ENCODE results near the gene ZBTB38.

ZBTB38 gene, protein sequence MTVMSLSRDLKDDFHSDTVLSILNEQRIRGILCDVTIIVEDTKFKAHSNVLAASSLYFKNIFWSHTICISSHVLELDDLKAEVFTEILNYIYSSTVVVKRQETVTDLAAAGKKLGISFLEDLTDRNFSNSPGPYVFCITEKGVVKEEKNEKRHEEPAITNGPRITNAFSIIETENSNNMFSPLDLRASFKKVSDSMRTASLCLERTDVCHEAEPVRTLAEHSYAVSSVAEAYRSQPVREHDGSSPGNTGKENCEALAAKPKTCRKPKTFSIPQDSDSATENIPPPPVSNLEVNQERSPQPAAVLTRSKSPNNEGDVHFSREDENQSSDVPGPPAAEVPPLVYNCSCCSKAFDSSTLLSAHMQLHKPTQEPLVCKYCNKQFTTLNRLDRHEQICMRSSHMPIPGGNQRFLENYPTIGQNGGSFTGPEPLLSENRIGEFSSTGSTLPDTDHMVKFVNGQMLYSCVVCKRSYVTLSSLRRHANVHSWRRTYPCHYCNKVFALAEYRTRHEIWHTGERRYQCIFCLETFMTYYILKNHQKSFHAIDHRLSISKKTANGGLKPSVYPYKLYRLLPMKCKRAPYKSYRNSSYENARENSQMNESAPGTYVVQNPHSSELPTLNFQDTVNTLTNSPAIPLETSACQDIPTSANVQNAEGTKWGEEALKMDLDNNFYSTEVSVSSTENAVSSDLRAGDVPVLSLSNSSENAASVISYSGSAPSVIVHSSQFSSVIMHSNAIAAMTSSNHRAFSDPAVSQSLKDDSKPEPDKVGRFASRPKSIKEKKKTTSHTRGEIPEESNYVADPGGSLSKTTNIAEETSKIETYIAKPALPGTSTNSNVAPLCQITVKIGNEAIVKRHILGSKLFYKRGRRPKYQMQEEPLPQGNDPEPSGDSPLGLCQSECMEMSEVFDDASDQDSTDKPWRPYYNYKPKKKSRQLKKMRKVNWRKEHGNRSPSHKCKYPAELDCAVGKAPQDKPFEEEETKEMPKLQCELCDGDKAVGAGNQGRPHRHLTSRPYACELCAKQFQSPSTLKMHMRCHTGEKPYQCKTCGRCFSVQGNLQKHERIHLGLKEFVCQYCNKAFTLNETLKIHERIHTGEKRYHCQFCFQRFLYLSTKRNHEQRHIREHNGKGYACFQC (N-terminal part only)

DNA sequence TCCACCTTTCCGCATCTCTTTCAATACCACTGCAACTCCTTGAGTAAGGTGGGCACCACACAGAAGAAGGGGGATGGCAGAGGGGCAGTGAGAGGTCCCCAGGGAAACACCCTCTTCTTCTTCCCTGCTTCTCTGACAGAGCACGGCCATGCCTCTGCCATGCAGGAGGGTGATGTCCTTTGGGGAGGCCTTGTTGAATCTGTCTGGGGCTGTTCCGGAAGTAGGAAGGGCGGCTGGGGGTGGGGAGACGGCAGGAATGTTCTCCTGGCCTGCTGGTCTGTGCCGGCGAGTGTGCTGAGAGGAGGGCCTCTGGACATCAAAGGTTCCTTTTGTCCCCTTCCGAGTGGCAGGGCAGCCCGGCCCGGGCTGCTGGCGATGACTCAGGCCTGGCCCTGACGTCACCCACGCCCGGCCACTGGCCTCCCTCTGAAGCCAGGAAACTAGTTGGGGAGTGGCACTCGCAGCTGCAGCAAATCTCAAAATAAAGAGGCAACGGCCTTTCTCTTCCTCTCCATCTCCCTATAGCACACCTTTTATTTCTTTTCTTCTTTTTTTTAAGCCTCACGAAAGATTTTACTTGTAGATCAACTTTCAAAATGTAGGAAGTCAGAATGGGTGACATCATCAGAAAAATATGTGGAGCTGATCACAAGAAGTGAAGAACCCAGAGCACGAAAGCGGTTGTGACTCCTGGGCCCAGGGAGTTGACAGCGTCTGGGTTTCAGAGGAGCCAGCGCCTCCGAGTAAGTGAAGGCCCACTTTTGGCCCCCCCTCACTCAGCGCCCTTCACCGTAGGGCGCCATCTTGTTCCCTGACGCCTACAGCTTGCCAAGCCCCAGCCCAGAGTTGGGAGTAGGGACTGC is at the start of gene ZBTB38:
TSS of gene ZBTB38 (plus strand) at position 443 of the 863 bp plus-strand sequence. CDS start 73,885 bp downstream, outside the sequence.
- DNase-seq (ENCODE audit: low spot score): peak; percentile 86

DNA sequence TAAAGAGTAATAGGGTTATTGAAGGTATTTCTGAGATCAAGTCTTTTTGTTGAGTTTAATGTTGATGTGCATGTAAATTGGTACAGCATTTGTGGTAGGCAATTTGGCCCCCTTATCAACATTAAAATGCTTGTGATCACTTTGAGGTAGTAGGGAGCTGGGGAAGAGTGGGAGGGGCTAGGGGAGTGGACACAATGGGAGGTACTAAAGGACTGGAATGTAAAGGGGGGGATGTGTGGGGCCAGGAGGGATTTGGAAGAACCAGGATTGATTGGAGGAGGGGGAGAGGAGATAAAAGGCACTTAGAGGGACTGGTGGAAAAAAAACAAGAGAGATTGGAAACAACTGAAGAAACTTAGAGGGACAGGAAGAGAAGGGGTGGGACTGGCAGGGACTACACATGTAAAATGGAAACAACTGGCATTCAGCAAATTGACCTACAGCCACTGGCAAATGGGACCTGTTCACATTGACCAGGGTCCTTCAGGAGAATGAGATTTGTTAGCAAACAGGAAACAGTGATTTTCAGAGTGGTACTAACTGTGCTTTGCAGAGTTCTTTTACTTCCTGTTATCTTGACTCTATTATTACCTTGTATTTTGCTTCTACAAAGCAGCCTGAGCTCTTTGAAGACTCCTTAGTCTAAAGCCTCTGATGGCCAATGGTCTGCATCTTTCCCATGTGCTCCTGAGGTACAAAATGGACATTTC is 47.8 kb upstream of the ZBTB38 start:
- no peak for DNase-seq (ENCODE audit: low spot score)

DNA sequence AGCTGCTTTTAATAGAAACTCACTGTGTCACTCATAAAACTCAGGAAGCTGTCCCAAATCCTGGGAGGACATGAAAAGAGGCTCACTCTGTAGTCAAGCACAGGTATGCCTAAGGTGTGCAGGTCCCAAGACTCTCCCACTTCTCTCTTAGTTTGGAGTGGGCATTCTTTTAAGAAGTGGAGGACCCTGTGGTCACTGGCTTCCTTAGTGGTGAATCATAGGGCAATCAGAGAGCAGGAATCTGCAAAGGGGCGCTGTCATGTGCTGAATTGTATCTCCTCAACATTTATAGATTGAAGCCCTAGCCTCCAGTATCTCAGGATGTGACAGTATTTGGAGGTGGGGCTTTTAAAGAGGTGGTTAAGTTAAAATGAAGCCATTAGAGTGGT is 47.2 kb upstream of the ZBTB38 start:
- no peak for DNase-seq (ENCODE audit: low spot score)

DNA sequence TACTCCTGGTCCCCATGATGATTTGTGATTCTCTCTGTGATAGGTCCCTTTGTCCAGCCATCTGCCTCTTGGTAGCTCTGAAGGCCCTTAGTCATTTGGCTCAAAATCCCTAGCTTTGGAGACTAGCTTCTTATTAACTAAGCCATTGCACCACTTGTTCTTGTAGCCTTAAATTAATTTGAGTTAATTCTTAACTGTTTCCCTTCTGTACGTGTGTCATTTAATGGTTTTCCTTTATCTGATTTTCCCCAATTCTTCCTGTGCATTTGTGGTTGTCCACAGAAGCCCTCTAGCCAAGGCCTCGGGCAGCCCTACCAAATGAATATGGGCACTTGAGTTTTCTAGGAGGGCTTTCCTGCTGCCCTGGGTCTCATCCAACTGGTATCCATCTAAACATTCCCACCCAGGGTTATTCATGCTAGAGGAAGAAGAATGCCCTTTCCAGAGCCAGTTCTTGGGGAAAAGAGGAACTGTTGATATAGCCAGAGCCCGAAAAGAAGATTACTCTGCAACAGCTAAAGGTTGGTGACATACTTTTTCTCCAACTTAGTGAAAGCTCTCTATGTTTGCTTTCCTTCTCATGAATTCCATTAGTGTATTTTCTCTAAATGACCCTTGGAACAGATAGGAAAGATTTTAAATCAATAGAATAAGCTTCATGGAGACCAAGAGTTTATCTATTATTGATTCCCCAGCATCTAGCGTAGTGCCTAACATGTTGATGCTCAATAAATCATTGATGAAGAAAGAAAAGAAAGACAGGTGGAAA is 44.2 kb upstream of the ZBTB38 start:
- no peak for DNase-seq (ENCODE audit: low spot score)

DNA sequence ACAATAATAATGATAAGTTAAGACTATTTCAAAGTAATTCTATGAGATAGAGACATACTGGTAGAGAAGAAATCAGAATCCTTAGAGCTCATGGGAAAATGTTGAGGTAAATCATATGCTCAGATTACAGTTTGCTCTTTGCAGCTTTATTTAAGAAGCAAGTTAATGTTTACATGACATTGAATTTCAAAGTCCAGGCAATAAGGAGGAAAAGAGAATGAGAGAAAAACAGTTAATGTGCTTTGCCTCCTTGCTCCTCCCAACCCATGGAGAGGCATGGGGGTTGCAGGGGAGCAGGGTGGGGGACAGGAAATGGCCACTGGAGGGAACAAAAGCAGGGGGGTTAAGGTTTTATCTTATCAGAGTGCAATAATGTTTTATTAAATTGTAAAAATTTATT is 42.2 kb upstream of the ZBTB38 start:
- DNase-seq (ENCODE audit: low spot score): no peak

DNA sequence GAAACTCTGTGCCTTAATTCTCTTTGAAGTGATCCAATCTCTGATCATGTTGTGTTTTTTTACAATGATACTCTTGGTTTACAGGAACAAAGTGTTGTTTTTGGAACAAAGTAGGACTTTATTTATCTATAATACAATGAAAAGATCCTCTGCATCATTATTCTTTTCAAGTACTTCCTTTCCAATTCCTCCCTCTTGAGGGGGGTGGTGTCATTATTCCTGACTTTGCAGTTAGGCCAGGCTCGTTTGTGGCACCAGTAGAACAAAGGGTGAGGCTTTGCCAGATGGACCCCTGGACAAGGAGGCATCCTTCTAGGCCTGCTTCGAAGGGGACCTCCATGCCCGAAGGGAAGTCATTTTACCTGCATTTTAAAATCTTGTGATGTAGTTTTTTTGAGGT is 41.7 kb upstream of the ZBTB38 start:
- DNase-seq (ENCODE audit: low spot score): no peak

DNA sequence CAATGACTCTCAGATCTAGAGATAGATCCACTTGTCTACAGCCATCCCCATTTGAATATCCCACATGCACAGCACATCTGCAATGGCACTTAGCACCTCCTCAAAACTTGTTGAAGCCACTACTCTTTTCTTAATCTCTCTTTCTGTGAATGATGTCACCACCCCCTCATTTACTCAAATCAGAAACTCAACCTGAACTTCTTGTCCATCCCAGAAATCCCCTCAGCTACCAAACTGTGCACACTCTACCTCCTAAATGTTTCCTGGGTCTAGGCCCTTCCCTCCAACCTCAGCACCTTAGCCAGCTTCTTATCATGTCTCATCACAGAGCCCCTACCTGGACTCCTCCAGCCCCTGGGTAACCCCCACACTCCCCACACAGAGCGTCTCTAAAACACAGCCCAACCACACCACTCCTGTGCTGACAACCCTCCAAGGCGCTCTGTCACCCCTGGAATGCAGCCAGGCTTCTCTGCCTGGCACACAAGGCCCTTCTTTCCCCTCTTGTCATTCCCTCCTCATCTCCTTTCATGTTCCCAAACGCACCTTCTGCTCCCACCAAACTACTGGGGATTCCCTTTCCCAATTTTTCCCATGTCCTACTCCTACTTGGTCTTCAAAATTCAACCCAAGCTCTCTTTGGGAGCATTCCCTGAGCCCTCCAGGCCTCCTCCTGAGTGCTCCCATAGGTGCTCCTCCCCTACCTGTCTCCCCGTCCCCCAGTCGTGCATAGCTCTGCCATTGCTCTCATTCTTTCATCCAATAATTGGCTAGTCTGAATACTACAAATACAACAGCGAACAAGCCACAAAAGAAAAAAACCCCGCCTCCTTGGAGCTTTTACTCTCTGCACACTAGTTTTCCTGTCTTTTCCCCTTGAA is 39.8 kb upstream of the ZBTB38 start:
- no peak for DNase-seq (ENCODE audit: low spot score)

DNA sequence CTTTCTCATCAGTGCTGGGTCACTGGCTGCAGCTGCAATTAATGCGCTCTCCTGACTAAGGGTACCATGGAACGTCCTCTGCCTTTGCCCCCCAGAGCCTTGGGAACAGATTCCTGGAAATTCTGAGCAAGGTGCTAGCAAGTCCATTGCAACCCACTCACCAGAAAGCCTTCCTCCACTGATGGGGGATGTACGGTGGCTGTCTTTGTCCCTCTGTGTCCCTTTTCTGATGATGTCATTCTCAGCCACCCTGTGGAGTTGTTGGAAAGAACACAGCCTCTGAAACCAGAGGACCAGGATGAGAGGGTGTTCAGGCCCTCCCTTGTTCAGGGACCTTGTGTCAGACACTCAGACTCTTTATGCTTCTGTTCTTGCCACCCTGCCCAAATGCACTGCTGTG is 38.1 kb upstream of the ZBTB38 start:
- no peak for DNase-seq (ENCODE audit: low spot score)

DNA sequence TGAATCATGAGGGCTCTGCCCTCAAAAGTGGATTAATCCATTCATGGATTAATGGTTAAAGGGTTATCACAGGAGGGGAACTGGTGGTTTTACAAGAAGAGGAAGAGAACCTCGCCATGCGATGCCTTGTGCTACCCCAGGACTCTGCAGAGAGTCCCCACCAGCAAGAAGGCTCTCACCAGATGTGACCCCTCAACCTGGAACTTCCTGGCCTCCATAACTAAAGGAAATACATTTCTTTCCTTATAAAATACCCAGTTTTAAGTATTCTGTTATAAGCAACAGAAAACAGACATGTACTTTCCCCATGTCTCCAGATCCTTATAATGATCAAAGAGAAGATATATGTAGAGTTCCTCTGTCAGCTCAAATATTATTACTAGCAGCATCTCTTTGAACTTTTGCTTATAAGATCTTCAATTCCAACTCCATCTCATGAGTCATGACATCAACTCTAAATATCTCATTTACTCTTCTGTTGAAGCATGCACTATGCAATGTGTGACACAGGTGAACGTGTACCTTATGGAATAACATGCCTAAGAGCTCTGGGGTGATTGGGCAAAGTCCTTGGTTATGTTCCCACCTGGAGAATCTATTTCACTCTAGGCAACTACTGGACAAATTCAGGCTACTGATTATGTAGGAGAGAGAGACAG is 37.5 kb upstream of the ZBTB38 start:
- DNase-seq (ENCODE audit: low spot score): no peak

DNA sequence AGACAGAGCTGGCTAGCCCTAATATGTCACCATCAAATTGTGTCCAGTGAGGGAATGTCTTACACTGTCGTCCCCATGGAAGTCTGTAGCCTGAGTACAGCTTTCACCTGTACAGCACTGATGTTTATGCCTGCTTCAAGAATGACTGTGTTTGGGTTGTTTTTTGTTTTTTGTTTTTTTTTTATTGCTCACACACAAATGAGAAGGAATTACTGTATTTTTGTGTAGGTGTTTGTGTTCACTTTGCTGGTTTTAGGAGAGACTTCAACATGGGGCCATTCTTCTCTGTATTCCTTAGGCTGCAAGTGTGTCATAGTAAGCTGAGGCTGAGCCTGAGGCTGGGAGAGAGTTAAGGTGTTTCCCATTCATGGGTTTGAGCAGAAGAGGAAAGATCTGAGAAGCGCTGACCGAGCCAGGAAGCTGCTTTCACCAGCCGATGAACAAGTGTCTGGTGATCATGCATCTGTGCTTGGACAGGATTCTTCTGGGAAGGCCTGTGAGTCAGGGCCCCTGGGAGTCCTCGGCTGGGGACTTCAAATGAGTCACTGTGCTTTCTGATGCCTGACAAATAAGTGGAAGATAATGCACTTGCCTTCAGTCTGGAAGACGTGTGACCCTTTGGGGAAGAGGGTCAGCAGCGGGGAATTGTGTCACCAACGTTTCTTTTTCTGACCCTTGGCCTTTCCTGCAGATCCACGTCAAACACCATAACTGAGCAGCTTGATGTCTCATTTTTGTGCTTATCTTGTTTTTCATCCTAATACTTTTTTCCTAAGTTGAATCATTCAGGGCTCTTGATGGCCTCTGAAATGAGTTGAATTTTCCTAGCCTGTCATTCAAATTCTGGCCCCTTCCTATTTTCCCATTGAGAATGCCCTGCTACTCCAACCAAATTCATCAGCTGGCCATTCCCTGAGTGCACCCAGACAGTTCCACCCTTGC is 36.7 kb upstream of the ZBTB38 start:
- DNase-seq (ENCODE audit: low spot score): no peak

DNA sequence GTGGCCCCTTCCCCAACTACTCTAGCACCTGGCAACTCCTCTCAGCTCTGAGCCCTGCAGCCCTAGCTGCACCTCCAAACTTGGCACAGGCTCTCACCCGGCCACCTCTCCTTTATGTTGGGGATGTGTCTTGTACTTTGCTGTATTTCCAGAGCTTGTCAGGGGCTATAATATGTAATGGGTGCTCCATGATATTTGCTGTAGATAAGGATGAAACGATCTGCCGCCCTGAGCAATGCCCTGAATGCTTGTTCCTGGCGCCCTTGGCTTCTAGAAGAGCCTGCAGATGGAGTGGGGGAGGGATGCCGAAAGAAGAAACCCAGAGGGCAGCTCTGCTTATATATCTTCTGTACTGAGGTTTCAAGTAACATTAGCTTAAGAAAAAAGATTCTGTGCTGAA is 35.9 kb upstream of the ZBTB38 start:
- DNase-seq (ENCODE audit: low spot score): no peak

DNA sequence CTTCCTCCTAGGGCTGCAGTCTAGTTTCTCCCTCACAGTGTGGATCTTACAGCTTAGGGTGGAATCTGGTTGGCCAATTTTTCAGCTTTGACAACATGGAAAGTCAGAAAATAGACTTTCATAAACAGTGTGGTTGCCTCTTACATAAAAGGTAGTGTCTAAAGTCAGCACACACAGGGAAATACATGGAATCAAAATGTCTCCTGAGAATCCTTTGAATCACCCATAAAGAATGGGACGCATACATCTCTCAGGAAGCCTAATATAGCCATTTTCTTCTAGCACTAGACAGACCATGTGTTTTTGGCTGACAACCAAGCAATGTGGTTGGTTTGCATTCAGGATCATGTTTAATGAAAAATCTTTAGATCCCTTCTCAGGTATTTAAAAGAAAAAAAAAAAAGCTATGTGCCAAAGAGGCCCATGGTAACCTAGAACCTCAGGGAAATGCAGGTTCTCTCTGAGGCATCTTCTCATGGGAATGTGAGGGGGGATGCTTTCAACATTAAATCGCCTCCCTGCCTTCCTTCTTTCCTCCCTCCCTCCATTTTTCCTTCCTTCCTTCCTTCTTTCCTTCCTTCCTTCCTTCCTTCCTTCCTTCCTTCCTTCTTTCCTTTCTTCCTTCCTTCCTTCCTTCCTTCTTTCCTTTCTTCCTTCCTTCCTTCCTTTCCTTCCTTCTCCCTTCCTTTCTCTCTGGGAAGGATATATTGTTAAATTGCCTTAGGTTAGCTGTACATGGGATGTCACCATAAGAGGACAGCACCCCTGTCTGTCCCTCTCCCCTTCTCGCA is 34.3 kb upstream of the ZBTB38 start:
- no peak for DNase-seq (ENCODE audit: low spot score)

DNA sequence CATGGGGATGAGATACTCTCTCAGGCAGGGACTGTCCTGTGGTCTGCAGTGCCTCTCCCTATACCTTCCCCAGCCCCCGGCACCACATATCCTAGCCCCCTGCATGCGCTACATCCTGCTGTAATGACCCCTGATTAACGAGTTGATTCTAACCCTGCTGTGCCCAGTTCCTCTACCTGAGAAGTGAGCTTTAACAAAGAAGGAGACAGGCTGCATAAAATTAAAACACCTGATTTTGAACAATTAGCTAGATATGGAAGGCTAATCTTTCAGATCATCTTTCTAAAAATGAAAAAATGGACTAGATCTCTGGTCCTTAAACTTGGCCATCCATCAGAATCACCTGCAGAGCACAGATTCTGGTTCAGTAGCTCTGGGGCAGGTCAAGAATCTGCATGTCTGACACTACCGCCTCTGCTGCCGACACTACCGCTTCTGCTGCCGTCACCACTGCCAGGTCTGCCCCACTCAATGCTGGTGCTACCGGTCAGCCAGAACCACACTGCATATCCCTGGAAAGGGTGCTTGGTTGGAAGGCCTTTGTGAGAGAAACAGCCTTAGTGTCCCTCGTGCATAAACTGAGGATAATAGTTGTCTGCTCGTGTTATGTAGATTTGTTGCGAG is 33.6 kb upstream of the ZBTB38 start:
- no peak for DNase-seq (ENCODE audit: low spot score)

DNA sequence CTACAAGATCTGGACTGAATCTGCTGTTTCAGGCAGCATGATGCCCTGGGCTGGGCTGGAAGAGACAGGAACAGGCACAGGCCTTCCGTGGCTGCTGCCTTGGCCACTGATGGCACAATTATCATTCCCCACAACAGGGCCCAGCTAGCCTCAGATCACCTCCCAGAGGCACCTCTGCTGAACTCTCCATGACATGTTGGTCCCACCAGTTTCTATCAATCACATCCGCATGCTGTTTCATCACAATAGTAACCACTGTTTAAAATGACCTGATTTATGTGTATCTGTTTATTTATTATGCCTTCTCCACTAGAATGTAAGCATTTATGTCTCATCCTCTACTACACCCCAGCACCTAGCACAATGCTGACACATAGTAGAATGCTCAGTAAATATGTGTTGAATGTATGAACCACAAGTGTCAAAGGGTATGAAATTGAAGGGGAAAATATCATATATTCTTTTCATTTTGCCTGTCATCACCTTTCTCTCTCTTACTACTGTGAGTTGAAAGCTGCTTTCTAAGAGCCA is 32.7 kb upstream of the ZBTB38 start:
- no peak for DNase-seq (ENCODE audit: low spot score)

DNA sequence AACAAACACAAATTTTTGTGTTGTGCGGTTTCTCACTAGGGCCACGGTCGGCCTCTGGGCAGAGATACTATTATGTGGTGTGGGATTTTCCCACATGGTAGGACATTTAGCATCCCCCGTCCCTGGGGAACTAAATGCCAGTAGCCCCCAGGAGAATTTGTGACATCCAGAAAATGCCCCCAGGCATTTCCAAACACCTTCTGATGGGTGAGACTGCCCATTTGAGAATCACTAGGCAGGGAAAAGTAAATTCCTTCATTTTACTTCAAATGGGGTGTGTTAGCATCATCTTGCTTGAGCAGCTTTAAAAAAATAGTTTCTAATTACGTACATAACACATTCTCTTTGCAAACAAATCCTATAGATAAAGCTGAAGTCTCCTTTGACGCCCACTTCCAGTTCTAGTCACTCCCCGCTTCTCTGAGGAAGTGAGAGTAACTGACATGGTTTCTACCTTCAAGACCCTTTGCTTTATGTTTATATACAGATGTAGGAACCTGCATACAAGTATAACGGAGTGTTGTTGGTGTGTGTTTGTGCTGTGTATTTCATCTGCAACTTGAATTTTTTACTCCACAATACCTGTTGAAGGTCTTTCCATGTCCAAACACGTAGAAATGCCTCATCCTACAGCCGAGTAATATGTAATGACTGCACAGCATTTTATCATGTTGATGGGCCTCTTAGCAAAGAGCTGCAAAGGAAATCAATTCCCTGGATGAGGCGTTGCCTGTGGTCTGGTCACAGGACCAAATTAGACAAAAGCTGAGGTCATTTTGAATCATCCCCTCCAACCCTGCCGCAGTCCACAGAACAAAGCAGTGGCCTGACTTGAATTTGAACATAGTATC is 31.4 kb upstream of the ZBTB38 start:
- DNase-seq (ENCODE audit: low spot score): no peak

Data from ecto neural progenitor cell (in vitro differentiated cells).